Adrenal gland (tissue), 5 donors: ENCODE results near the gene STAT5B.

ENCODE experiments used
- POLR2A ChIP-seq, 2 donors: fragments of 450-650 bp; IDR thresholded peaks; one replicate each; pipeline ENCODE4 v1.6.1; 2017; ENCODE audit warnings: antibody characterized with exemption in 2 of 2, mild to moderate bottlenecking in 2 of 2, moderate library complexity in 1 of 2
- TF ChIP-seq, protein P1 (sequence below), 6 experiments: fragments of 450-650 bp in 4 of 6; fragments of 200-600 bp in 2 of 6; sonication (generic) in 1 of 6; IDR thresholded peaks; 1 replicate in 5 of 6; 2 replicates in 1 of 6; pipeline versions ENCODE4 v1.5.1 to v1.8.0; 2016 to 2021; ENCODE audit warnings: antibody characterized with exemption in 6 of 6, mild to moderate bottlenecking in 2 of 6, moderate library complexity in 1 of 6
- donor health status: DM: no; HTN: no; CAD: no.

DNA sequence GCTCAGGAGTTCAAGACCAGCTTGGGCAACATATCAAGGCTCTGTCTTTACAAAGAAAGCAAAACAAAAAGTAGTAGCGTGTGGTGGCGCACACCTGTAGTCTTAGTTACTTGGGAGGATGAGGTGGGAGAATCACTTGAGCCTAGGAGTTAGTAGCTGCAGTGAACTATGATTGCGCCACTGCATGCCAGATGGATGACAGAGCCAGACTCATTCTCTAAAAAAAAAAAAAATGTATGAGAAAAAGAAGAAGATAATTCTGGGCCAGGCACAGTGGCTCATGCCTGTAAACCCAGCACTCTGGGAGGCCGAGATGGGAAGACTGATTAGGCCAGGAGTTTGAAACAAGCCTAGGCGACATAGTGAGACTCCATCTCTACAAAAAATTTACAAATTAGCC lies 28.5 kb downstream of the STAT5B start:
- TF ChIP-seq POLR2A (IDR thresholded peaks at IDR 0.05): peak in 1 of 2 donors; percentile 12
- TF ChIP-seq, protein P1, sequence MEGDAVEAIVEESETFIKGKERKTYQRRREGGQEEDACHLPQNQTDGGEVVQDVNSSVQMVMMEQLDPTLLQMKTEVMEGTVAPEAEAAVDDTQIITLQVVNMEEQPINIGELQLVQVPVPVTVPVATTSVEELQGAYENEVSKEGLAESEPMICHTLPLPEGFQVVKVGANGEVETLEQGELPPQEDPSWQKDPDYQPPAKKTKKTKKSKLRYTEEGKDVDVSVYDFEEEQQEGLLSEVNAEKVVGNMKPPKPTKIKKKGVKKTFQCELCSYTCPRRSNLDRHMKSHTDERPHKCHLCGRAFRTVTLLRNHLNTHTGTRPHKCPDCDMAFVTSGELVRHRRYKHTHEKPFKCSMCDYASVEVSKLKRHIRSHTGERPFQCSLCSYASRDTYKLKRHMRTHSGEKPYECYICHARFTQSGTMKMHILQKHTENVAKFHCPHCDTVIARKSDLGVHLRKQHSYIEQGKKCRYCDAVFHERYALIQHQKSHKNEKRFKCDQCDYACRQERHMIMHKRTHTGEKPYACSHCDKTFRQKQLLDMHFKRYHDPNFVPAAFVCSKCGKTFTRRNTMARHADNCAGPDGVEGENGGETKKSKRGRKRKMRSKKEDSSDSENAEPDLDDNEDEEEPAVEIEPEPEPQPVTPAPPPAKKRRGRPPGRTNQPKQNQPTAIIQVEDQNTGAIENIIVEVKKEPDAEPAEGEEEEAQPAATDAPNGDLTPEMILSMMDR (IDR thresholded peaks at IDR 0.05): no peak
